WERI-Rb-1 (cell line): ENCODE data around the gene NMNAT2.

Experiments
- DNase-seq: peaks from one replicate; pipeline ENCODE4 v3.0.0-alpha.2; 2020
- H3K27ac ChIP-seq: fragments of 250-450 bp; sonication (Bioruptor Pico); 2 replicates; pipeline ENCODE4 v1.5.1; 2020; ENCODE audit warnings: mild to moderate bottlenecking, moderate library complexity
- H3K27me3 ChIP-seq: fragments of 250-450 bp; sonication (Bioruptor Pico); 2 replicates; pipeline ENCODE4 v1.5.1; 2021; ENCODE audit warnings: mild to moderate bottlenecking, low read depth, moderate library complexity; ENCODE audit not compliant: insufficient read depth, severe bottlenecking
- H3K36me3 ChIP-seq: fragments of 250-450 bp; sonication (Bioruptor Pico); 2 replicates; pipeline ENCODE4 v1.5.1; 2020; ENCODE audit warnings: mild to moderate bottlenecking, moderate library complexity
- H3K4me3 ChIP-seq: 2 replicates; pipeline ENCODE4 v1.5.1; 2011; ENCODE audit warnings: low read depth, mild to moderate bottlenecking, control low read depth, low read length
- H3K9me3 ChIP-seq: fragments of 250-450 bp; sonication (Bioruptor Pico); 2 replicates; pipeline ENCODE4 v1.5.1; 2021; ENCODE audit warnings: mild to moderate bottlenecking, moderate library complexity; ENCODE audit not compliant: severe bottlenecking
- TF ChIP-seq, protein P1 (sequence below): IDR thresholded peaks from 2 replicates; pipeline ENCODE4 v1.5.1; 2011; ENCODE audit warnings: low read depth, mild to moderate bottlenecking, control low read depth, inconsistent platforms, low read length

NMNAT2 gene

GRCh38 chr1:183283286-183283685, 134.9 kb downstream of the NMNAT2 start:
- Histone ChIP-seq H3K9me3 (peaks cover under 1% of the 10 kb centered on the region), H3K27ac (no peak overlapping the region), H3K4me3 (no peak overlapping the region), H3K36me3 (no peaks in the 10 kb centered on the region), H3K27me3 (no peaks in the 10 kb centered on the region)
- TF ChIP-seq, protein P1, sequence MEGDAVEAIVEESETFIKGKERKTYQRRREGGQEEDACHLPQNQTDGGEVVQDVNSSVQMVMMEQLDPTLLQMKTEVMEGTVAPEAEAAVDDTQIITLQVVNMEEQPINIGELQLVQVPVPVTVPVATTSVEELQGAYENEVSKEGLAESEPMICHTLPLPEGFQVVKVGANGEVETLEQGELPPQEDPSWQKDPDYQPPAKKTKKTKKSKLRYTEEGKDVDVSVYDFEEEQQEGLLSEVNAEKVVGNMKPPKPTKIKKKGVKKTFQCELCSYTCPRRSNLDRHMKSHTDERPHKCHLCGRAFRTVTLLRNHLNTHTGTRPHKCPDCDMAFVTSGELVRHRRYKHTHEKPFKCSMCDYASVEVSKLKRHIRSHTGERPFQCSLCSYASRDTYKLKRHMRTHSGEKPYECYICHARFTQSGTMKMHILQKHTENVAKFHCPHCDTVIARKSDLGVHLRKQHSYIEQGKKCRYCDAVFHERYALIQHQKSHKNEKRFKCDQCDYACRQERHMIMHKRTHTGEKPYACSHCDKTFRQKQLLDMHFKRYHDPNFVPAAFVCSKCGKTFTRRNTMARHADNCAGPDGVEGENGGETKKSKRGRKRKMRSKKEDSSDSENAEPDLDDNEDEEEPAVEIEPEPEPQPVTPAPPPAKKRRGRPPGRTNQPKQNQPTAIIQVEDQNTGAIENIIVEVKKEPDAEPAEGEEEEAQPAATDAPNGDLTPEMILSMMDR, result no peak
- no peak for DNase-seq

DNA sequence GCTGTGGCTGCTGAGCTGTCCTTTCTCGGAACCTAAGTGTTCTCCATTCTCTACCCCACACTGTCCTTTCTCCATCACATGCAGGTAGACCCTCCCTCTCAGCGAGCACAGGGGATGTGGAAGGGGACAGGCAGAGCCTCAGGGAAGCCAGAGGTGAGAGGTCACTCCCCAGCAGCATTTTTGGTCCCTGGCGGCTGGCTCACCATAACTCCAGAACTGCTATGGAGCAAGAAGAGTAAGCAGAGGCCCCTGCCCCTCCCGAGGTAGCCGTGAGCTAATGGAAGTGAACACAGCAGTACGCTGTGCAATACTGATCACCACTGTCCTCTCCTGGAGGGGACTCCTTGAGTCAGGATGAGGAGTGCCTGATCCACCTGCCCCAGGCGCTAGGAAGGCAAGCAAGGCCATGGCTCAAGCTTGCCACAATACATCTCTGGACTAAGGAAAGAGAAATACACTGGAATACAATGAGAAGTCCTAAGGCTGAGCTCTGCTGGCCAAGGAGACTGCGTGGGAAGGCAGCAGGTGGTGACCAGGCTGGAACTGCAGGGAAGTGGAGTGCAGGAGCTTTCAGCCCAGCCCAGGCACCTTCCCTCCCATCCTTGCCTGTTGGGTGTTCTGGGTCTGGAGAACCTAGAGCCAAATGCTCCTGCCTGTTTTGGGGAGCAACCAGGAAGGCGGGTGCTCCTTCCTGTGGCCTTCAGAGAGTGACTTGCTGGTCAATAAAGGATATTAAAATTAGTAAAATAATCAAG, 135.9 kb downstream of the NMNAT2 start:
- Histone ChIP-seq H3K36me3 (no peaks in the 10 kb centered on the region), H3K4me3 (no peak overlapping the region), H3K27ac (no peak overlapping the region), H3K9me3 (no peaks in the 10 kb centered on the region), H3K27me3 (no peaks in the 10 kb centered on the region)
- DNase-seq, result no peak
- TF ChIP-seq, protein P1, result no peak

- Histone ChIP-seq H3K4me3 (no peak overlapping the region), H3K27me3 (no peaks in the 10 kb centered on the region), H3K9me3 (no peaks in the 10 kb centered on the region), H3K36me3 (no peaks in the 10 kb centered on the region), H3K27ac (no peak overlapping the region)
- TF ChIP-seq, protein P1, result peak; percentile 86
- peak; percentile 83 for DNase-seq
These were observed 136.6 kb downstream of the NMNAT2 start for GRCh38 chr1:183281553-183282091.

DNA sequence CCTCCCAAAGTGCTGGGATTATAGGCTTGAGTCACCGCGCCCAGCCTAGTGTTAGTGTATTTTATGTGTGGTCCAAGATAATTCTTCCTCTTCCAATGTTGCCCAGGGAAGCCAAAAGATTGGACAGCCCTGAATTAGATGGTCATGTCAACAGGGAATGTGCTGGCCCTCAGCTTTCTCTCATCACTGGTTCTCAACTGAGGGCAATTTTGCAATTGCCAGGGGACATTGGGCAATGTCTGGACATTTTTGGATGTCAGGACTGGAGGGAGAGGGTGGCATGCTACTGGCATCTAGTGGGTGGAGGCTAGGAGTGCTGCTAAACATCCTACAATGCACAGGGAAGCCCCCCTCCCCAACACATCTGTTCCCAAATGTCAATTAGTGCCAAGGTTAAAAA, 137.1 kb downstream of the NMNAT2 start:
- no peak overlapping the region for H3K4me3 ChIP-seq
- H3K27ac ChIP-seq, result no peak overlapping the region
- TF ChIP-seq, protein P1, result no peak
- H3K9me3 ChIP-seq, result no peaks in the 10 kb centered on the region
- no peaks in the 10 kb centered on the region for H3K27me3 ChIP-seq
- no peaks in the 10 kb centered on the region for H3K36me3 ChIP-seq
- no peak for DNase-seq

GRCh38 chr1:183279835-183280234, 138.3 kb downstream of the NMNAT2 start:
- no peaks in the 10 kb centered on the region for H3K9me3 ChIP-seq
- H3K27me3 ChIP-seq, result no peaks in the 10 kb centered on the region
- TF ChIP-seq, protein P1, result no peak
- H3K4me3 ChIP-seq, result no peak overlapping the region
- H3K36me3 ChIP-seq, result no peaks in the 10 kb centered on the region
- no peak for DNase-seq
- no peak overlapping the region for H3K27ac ChIP-seq
